D721Med (cell line): Measurements from ENCODE around the gene ETV1.
A peak's percentile ranks its signal among the peaks of the same experiment; 100 is the strongest.

Experiments used
- DNase-seq: peaks from one replicate; pipeline ENCODE4 v3.0.0; 2011; ENCODE audit warnings: low spot score; ENCODE audit not compliant: insufficient read length
- FAIRE-seq: peaks from 2 replicates; lab custom pipeline; 2011; peaks lifted over from hg19 to GRCh38; lab: Jason Lieb, UNC
- CTCF ChIP-seq: IDR thresholded peaks from 2 replicates; pipeline ENCODE4 v1.5.1; 2012; ENCODE audit warnings: mild to moderate bottlenecking, control low read depth; ENCODE audit not compliant: insufficient read depth; ENCODE audit errors: missing control alignments

Gene ETV1

GRCh38 chr7:13989126-13989948 lies at the start of gene ETV1:
Gene ETV1 (minus strand): TSS chr7:13989666. CDS start chr7:13989052, 614 bp downstream.
- DNase-seq, result no peak
- FAIRE-seq, result no peak

DNA sequence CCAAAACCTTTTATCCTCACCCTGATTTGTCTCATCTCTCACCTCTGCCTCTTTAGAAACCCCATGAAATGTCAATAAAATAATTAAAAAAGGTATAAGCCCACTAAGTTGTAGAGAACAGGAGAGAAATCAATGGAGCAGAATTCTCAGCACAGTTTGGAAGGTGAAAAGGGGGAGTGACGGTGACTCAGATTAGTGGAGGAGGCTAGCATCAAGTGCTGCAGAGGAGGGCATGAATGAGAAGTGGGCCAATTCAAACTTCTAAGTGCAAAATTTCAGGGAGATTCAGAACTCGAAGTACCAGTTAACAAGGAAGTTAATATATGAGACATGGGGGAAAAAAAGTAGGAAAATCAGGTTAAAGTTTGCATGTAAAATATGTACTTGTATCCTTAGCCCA lies 34.9 kb upstream of the ETV1 start:
- DNase-seq (no peak), FAIRE-seq (no peak)
- no peak for TF ChIP-seq CTCF

More at GRCh38 chr7:13989126-13989948, at the start of gene ETV1:
- no peak for TF ChIP-seq CTCF

DNA sequence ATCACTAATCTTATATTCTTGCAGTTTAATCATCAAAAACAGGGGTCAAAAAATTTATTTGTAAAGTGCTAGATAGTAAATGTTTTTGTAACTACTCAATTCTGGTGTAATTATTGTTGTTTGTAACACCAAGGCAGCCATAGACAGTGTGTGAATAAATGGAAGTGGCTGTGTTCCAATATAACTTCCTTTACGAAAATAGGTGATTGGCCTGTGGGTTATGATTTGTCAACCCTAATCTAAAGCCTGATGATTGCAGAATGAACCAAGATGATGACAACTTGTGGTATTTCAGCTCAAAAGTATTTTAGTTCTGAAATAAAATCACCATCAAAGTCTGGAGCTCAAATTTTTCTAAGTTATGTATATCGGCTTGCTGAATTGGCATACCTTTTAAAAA lies 34.4 kb upstream of the ETV1 start:
- TF ChIP-seq CTCF, result no peak
- DNase-seq (no peak), FAIRE-seq (no peak)

- FAIRE-seq (no peak), DNase-seq (no peak)
- TF ChIP-seq CTCF, result no peak
Measured at GRCh38 chr7:14023342-14023741, 33.9 kb upstream of the ETV1 start.

- no peak for TF ChIP-seq CTCF
- FAIRE-seq (peak; percentile 44), DNase-seq (no peak)
Measured at GRCh38 chr7:14021069-14021468, 31.6 kb upstream of the ETV1 start.

DNA sequence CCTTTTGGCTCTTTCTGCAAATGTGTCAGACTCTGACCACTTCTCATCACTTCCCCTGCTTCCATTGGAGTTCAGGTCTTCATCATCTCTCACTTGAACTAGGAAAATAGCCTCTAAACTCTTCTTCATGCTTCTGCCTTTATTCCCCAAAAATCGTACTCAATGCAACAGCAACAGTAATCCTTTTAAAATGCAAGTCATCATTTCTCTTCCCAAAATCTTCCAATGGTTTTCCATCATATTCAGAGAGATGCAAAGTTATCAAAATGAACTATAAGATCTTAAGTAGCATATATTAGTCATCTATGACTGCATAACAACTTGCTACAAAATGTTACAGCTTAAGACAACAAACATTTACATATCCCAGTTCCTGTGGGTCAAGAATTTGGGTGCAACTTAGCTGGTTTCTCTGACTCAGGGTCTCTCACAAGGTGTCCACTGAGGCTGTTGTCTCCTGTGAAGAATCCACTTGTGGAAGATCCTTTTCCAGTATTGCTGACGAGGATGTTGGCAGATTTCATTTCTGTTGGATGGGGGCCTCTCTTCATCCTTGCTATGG lies 31.0 kb upstream of the ETV1 start:
- DNase-seq (no peak), FAIRE-seq (no peak)
- TF ChIP-seq CTCF, result no peak

GRCh38 chr7:14018751-14019150 lies 29.3 kb upstream of the ETV1 start:
- FAIRE-seq (no peak), DNase-seq (no peak)
- TF ChIP-seq CTCF, result no peak
